Measurements from ENCODE around the gene BCL6.
A peak's percentile ranks its signal among the peaks of the same experiment; 100 is the strongest.

The BCL6 gene

DNA sequence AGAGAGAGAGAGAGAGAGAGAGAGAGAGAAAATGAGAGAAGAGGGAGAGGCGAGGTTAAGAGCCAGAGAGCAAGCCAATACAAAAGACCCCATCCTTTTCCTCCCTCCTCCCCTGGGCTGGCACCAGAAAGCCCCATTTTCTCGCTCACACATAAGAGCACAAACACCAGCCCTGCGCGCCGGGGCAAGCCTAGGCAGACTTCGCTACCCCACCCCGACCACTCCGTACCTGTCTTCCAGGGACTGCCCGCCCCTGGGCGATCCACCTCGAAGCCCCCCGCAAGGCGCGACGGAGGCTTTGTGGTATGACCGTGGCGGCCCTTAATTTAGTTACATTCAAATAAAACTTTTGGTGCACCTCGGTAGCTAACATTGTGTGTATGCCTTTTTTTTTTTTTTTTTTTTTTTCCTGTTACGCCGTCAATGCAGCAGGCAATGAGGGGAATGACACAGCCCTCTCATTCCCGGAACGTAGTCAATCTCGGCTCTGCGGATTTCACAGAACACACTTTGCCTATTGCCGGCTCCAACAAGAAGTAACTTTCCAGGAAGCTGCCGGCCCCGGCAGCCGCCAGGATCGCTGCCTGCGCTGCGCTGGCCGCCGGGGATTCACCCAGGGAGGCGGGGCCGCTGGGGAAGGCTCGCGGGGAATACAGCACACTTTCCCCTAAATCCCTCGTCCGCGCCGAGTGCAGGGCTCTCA lies 7.7 kb downstream of the BCL6 start:
- Histone ChIP-seq H3K36me3 (ENCODE audit: control insufficient read depth, insufficient read depth, low read length) (peaks cover 3% of the 10 kb centered on the region; the same call in 1 of the 2 replicates), H3K9ac (ENCODE audit: low read length) (peak overlapping the region; percentile 74), H3K4me1 (ENCODE audit: control insufficient read depth, insufficient read depth, low read length) (peaks cover 26% of the 10 kb centered on the region), H3K27ac (ENCODE audit: low read depth, low read length) (no peak overlapping the region), H3K9me3 (ENCODE audit: control insufficient read depth, insufficient read depth, low read depth, low read length) (no peaks in the 10 kb centered on the region), H3K4me3 (ENCODE audit: low read depth, low read length) (peak overlapping the region; percentile 71), H3K27me3 (ENCODE audit: control insufficient read depth, insufficient read depth, low read length) (peaks cover 12% of the 10 kb centered on the region)

- peak overlapping the region; percentile 71 for H3K4me3 ChIP-seq (ENCODE audit: low read depth, low read length)
- H3K27me3 ChIP-seq (ENCODE audit: control insufficient read depth, insufficient read depth, low read length): peaks cover 9% of the 10 kb centered on the region
- H3K4me1 ChIP-seq (ENCODE audit: control insufficient read depth, insufficient read depth, low read length): peaks cover 23% of the 10 kb centered on the region
- H3K36me3 ChIP-seq (ENCODE audit: control insufficient read depth, insufficient read depth, low read length): peaks cover 3% of the 10 kb centered on the region; the same call in 1 of the 2 replicates
- no peaks in the 10 kb centered on the region for H3K9me3 ChIP-seq (ENCODE audit: control insufficient read depth, insufficient read depth, low read depth, low read length)
- H3K27ac ChIP-seq (ENCODE audit: low read depth, low read length): no peak overlapping the region
- peak overlapping the region; percentile 74 for H3K9ac ChIP-seq (ENCODE audit: low read length)
These were observed 8.3 kb downstream of the BCL6 start for GRCh38 chr3:187737006-187737367.

GRCh38 chr3:187736418-187736871 lies 8.8 kb downstream of the BCL6 start:
- Histone ChIP-seq H3K9me3 (ENCODE audit: control insufficient read depth, insufficient read depth, low read depth, low read length) (no peaks in the 10 kb centered on the region), H3K36me3 (ENCODE audit: control insufficient read depth, insufficient read depth, low read length) (peaks cover 6% of the 10 kb centered on the region), H3K27me3 (ENCODE audit: control insufficient read depth, insufficient read depth, low read length) (peaks cover 6% of the 10 kb centered on the region), H3K4me3 (ENCODE audit: low read depth, low read length) (peak overlapping the region; percentile 71), H3K9ac (ENCODE audit: low read length) (peak overlapping the region; percentile 21), H3K27ac (ENCODE audit: low read depth, low read length) (no peak overlapping the region; the same call in 1 of the 2 replicates), H3K4me1 (ENCODE audit: control insufficient read depth, insufficient read depth, low read length) (peaks cover 23% of the 10 kb centered on the region)

- no peak overlapping the region; the same call in 1 of the 2 replicates for H3K27ac ChIP-seq (ENCODE audit: low read depth, low read length)
- peak overlapping the region; percentile 71; the same call in 1 of the 2 replicates for H3K4me3 ChIP-seq (ENCODE audit: low read depth, low read length)
- peaks cover 10% of the 10 kb centered on the region for H3K36me3 ChIP-seq (ENCODE audit: control insufficient read depth, insufficient read depth, low read length)
- H3K4me1 ChIP-seq (ENCODE audit: control insufficient read depth, insufficient read depth, low read length): peaks cover 23% of the 10 kb centered on the region
- H3K9me3 ChIP-seq (ENCODE audit: control insufficient read depth, insufficient read depth, low read depth, low read length): no peaks in the 10 kb centered on the region
- H3K27me3 ChIP-seq (ENCODE audit: control insufficient read depth, insufficient read depth, low read length): no peaks in the 10 kb centered on the region
- H3K9ac ChIP-seq (ENCODE audit: low read length): peak overlapping the region; percentile 21
These were observed 9.4 kb downstream of the BCL6 start for GRCh38 chr3:187735837-187736236.

- Histone ChIP-seq H3K9me3 (ENCODE audit: control insufficient read depth, insufficient read depth, low read depth, low read length) (no peaks in the 10 kb centered on the region), H3K4me3 (ENCODE audit: low read depth, low read length) (no peak overlapping the region), H3K36me3 (ENCODE audit: control insufficient read depth, insufficient read depth, low read length) (peaks cover 15% of the 10 kb centered on the region), H3K27me3 (ENCODE audit: control insufficient read depth, insufficient read depth, low read length) (no peaks in the 10 kb centered on the region), H3K9ac (ENCODE audit: low read length) (no peak overlapping the region), H3K27ac (ENCODE audit: low read depth, low read length) (no peak overlapping the region), H3K4me1 (ENCODE audit: control insufficient read depth, insufficient read depth, low read length) (peaks cover 19% of the 10 kb centered on the region)
These were observed 9.9 kb downstream of the BCL6 start for GRCh38 chr3:187735383-187735782.

GRCh38 chr3:187734841-187735240 lies 10.4 kb downstream of the BCL6 start:
- Histone ChIP-seq H3K4me1 (ENCODE audit: control insufficient read depth, insufficient read depth, low read length) (peaks cover 15% of the 10 kb centered on the region), H3K9ac (ENCODE audit: low read length) (no peak overlapping the region), H3K27ac (ENCODE audit: low read depth, low read length) (no peak overlapping the region), H3K27me3 (ENCODE audit: control insufficient read depth, insufficient read depth, low read length) (no peaks in the 10 kb centered on the region), H3K4me3 (ENCODE audit: low read depth, low read length) (no peak overlapping the region), H3K9me3 (ENCODE audit: control insufficient read depth, insufficient read depth, low read depth, low read length) (no peaks in the 10 kb centered on the region), H3K36me3 (ENCODE audit: control insufficient read depth, insufficient read depth, low read length) (peaks cover 20% of the 10 kb centered on the region)

DNA sequence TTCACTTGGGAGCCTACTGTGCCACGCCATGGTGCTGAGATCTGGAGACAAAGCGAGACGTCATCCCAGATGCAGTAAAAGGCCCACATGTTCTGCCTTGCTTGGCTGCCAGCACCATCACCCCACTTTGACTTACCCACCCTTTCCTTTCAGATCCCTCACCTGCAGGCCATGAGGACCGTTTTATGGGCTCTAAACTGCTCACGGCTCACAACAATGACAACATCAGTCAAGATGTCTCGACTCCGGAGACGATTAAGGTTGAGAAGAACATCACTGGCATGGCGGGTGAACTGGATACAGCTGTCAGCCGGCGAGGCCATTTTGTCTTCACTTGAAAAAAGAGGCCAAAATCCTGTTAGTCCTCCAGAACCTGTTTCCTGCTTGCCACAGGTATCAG lies 11.9 kb downstream of the BCL6 start:
- H3K27ac ChIP-seq (ENCODE audit: low read depth, low read length): no peak overlapping the region
- H3K36me3 ChIP-seq (ENCODE audit: control insufficient read depth, insufficient read depth, low read length): peaks cover 34% of the 10 kb centered on the region
- no peak overlapping the region for H3K4me3 ChIP-seq (ENCODE audit: low read depth, low read length)
- H3K9ac ChIP-seq (ENCODE audit: low read length): no peak overlapping the region
- no peaks in the 10 kb centered on the region for H3K27me3 ChIP-seq (ENCODE audit: control insufficient read depth, insufficient read depth, low read length)
- H3K4me1 ChIP-seq (ENCODE audit: control insufficient read depth, insufficient read depth, low read length): peaks cover 15% of the 10 kb centered on the region
- H3K9me3 ChIP-seq (ENCODE audit: control insufficient read depth, insufficient read depth, low read depth, low read length): no peaks in the 10 kb centered on the region

DNA sequence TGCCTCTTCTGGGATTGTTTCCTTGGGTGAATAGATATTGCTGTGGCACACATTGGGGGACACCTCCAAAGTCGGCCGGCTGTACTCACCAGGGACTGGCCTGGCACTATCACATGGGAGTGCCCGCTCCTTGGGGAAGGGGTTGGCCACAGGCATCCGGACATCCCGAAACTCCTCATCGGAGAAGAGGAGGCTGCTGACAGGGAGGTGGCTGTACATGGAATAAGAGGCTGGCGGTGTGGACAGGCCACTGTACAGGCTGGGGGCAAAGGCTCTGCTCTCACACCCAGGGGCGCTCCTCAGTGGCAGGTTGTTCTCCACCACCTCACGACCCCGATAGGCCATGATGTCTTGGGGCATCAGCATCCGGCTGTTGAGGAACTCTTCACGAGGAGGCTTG lies 15.7 kb downstream of the BCL6 start:
- Histone ChIP-seq H3K4me1 (ENCODE audit: control insufficient read depth, insufficient read depth, low read length) (no peaks in the 10 kb centered on the region), H3K9me3 (ENCODE audit: control insufficient read depth, insufficient read depth, low read depth, low read length) (no peaks in the 10 kb centered on the region), H3K36me3 (ENCODE audit: control insufficient read depth, insufficient read depth, low read length) (peaks cover 66% of the 10 kb centered on the region), H3K4me3 (ENCODE audit: low read depth, low read length) (no peak overlapping the region), H3K27me3 (ENCODE audit: control insufficient read depth, insufficient read depth, low read length) (no peaks in the 10 kb centered on the region), H3K9ac (ENCODE audit: low read length) (no peak overlapping the region), H3K27ac (ENCODE audit: low read depth, low read length) (no peak overlapping the region)

- Histone ChIP-seq H3K9me3 (ENCODE audit: control insufficient read depth, insufficient read depth, low read depth, low read length) (no peaks in the 10 kb centered on the region), H3K36me3 (ENCODE audit: control insufficient read depth, insufficient read depth, low read length) (peaks cover 69% of the 10 kb centered on the region), H3K4me1 (ENCODE audit: control insufficient read depth, insufficient read depth, low read length) (no peaks in the 10 kb centered on the region), H3K9ac (ENCODE audit: low read length) (no peak overlapping the region), H3K27me3 (ENCODE audit: control insufficient read depth, insufficient read depth, low read length) (no peaks in the 10 kb centered on the region), H3K27ac (ENCODE audit: low read depth, low read length) (no peak overlapping the region), H3K4me3 (ENCODE audit: low read depth, low read length) (no peak overlapping the region)
These were observed 16.2 kb downstream of the BCL6 start for GRCh38 chr3:187728940-187729583.

DNA sequence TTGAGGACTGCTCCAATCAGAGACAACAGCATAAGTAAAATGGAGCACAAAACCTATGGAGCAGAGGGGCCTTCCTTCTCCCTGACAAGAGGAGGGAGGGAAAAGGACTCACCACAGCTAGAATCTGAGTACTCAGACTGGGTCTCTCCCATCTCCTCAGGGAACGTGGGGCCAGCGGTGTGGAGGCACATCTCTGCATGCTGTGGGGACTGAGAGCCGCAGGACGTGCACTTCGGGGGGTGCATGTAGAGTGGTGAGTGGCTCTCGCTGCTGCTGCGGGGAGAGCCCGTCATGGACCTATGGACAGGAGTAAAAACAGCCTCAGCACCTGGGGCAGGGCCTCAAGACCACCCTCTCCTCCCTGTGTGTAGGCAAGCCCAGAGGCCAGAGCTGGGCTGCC lies 17.0 kb downstream of the BCL6 start:
- peaks cover 74% of the 10 kb centered on the region for H3K36me3 ChIP-seq (ENCODE audit: control insufficient read depth, insufficient read depth, low read length)
- no peak overlapping the region for H3K27ac ChIP-seq (ENCODE audit: low read depth, low read length)

DNA sequence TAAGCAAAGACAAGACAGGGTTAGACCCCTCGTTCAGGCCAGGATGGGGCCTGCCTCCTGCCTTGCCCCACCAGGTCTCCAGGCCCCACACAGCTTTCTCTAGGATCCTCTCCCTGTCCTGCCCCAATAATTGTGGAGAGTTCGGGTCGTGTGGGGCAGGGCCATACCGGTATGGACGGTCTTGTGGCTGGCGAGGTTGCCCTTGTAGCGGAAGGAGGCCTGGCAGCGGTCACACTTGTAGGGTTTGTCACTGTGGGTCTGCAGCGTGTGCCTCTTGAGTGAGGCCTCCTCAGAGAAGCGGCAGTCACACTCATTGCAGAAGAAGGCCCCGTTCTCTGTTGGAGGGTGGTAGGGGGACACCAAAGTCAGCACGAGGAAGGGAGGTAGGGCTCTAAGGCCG lies 18.7 kb downstream of the BCL6 start:
- Histone ChIP-seq H3K36me3 (ENCODE audit: control insufficient read depth, insufficient read depth, low read length) (peaks cover 83% of the 10 kb centered on the region), H3K27me3 (ENCODE audit: control insufficient read depth, insufficient read depth, low read length) (no peaks in the 10 kb centered on the region), H3K4me3 (ENCODE audit: low read depth, low read length) (no peak overlapping the region), H3K9me3 (ENCODE audit: control insufficient read depth, insufficient read depth, low read depth, low read length) (no peaks in the 10 kb centered on the region), H3K27ac (ENCODE audit: low read depth, low read length) (no peak overlapping the region), H3K9ac (ENCODE audit: low read length) (no peak overlapping the region), H3K4me1 (ENCODE audit: control insufficient read depth, insufficient read depth, low read length) (no peaks in the 10 kb centered on the region)

More for the DNA sequence above, 17.0 kb downstream of the BCL6 start:
- H3K4me1 ChIP-seq (ENCODE audit: control insufficient read depth, insufficient read depth, low read length): no peaks in the 10 kb centered on the region
- H3K9me3 ChIP-seq (ENCODE audit: control insufficient read depth, insufficient read depth, low read depth, low read length): no peaks in the 10 kb centered on the region
- no peak overlapping the region for H3K9ac ChIP-seq (ENCODE audit: low read length)
- no peaks in the 10 kb centered on the region for H3K27me3 ChIP-seq (ENCODE audit: control insufficient read depth, insufficient read depth, low read length)
- H3K4me3 ChIP-seq (ENCODE audit: low read depth, low read length): no peak overlapping the region
